Measurements from ENCODE around the gene WNT9B. TPM values are rescaled to one million over a fixed set of nuclear protein-coding genes. Genes with fewer than 3 reads are reported as not detected.

The WNT9B gene
- total and polyA plus RNA-seq, 2 experiments from 2014 or later: 2.4 to 2.6 TPM

DNA sequence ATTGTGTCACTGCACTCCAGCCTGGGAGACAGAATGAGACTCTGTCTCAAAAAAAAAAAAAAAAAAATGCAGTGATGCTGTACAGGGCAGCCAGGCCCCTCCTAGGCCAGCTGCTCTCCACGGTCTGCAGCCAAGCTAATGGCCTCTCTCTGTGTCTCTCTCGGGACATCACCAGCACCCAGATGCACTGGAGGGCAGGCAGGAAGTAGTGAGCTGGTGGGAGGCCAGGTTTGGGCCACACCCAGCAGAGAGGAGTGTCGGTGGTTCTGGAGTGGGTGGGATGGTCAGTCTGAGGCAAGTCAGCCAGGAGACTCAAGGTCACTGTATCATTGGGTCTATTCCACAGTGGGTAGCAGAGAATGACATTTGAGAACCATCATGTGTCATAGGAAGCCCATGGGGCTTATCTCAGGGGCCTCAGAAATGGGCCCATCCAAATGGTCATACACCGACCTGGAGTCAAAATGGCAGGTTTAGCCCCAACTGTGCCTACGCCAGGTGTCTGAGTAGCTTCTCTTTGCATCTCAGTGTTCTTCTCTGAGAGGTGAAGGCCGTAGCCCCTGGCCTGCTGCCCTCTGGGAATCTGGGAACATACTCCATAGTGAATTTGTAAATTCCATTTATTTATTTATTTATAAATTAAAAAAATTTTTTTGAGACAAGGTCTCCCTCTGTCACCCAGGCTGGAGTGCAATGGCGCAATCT lies 22.7 kb downstream of the WNT9B start:
- DNase-seq (ENCODE audit: low spot score): no peak
- Histone ChIP-seq H3K4me3 (no peak overlapping the region), H3K9me2 (replicated peaks; ENCODE audit: insufficient read depth) (no peaks in the 10 kb centered on the region), H3K4me2 (no peak overlapping the region), H2AFZ (no peak overlapping the region), H3K4me1 (ENCODE audit: insufficient read depth) (peaks cover 3% of the 10 kb centered on the region), H3K79me2 (no peaks in the 10 kb centered on the region), H3K36me3 (replicated peaks; ENCODE audit: insufficient read depth, low read depth) (no peaks in the 10 kb centered on the region), H3K27ac (no peak overlapping the region), H4K20me1 (ENCODE audit: insufficient read depth, poor library complexity, severe bottlenecking) (no peaks in the 10 kb centered on the region), H3K9me3 (ENCODE audit: low read depth) (no peaks in the 10 kb centered on the region), H3K27me3 (no peaks in the 10 kb centered on the region)
- 87% methylated on average over 7 of the region's 7 CpGs for WGBS (ENCODE audit: low lambda C conversion rate, missing lambda C conversion rate)
- TF ChIP-seq EZH2 (IDR thresholded peaks at IDR 0.05; ENCODE audit: borderline replicate concordance) (no peak), EZH2phosphoT487 (IDR thresholded peaks at IDR 0.05; ENCODE audit: low read depth, severe bottlenecking, unreplicated experiment) (no peak)
- TF ChIP-seq, protein P1, sequence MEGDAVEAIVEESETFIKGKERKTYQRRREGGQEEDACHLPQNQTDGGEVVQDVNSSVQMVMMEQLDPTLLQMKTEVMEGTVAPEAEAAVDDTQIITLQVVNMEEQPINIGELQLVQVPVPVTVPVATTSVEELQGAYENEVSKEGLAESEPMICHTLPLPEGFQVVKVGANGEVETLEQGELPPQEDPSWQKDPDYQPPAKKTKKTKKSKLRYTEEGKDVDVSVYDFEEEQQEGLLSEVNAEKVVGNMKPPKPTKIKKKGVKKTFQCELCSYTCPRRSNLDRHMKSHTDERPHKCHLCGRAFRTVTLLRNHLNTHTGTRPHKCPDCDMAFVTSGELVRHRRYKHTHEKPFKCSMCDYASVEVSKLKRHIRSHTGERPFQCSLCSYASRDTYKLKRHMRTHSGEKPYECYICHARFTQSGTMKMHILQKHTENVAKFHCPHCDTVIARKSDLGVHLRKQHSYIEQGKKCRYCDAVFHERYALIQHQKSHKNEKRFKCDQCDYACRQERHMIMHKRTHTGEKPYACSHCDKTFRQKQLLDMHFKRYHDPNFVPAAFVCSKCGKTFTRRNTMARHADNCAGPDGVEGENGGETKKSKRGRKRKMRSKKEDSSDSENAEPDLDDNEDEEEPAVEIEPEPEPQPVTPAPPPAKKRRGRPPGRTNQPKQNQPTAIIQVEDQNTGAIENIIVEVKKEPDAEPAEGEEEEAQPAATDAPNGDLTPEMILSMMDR (IDR thresholded peaks at IDR 0.05; ENCODE audit: poor library complexity): no peak

DNA sequence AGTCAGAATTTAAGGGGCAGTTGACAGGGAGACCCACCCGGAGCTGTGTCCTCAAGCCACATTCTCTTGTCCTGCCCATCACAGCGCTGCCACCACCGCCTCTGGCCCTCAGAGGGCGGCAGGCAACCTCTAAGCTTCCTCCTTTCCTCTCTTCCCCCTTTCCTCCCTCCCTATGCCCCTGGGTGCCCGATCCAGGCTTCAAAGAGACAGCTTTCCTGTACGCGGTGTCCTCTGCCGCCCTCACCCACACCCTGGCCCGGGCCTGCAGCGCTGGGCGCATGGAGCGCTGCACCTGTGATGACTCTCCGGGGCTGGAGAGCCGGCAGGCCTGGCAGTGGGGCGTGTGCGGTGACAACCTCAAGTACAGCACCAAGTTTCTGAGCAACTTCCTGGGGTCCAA lies 23.5 kb downstream of the WNT9B start:
- TF ChIP-seq, protein P1 (IDR thresholded peaks at IDR 0.05; ENCODE audit: poor library complexity): no peak
- no peak for TF ChIP-seq EZH2phosphoT487 (IDR thresholded peaks at IDR 0.05; ENCODE audit: low read depth, severe bottlenecking, unreplicated experiment)
- no peak for TF ChIP-seq EZH2 (IDR thresholded peaks at IDR 0.05; ENCODE audit: borderline replicate concordance)
- Histone ChIP-seq H3K4me2 (no peak overlapping the region), H3K36me3 (replicated peaks; ENCODE audit: insufficient read depth, low read depth) (no peaks in the 10 kb centered on the region), H3K9me3 (ENCODE audit: low read depth) (no peaks in the 10 kb centered on the region), H4K20me1 (ENCODE audit: insufficient read depth, poor library complexity, severe bottlenecking) (no peaks in the 10 kb centered on the region), H3K4me1 (ENCODE audit: insufficient read depth) (peaks cover 3% of the 10 kb centered on the region), H3K27me3 (no peaks in the 10 kb centered on the region), H3K79me2 (no peaks in the 10 kb centered on the region), H3K9me2 (replicated peaks; ENCODE audit: insufficient read depth) (no peaks in the 10 kb centered on the region), H3K27ac (no peak overlapping the region), H3K4me3 (no peak overlapping the region), H2AFZ (no peak overlapping the region)
- DNase-seq (ENCODE audit: low spot score): no peak
- 94% methylated on average over 16 of the region's 16 CpGs for WGBS (ENCODE audit: low lambda C conversion rate, missing lambda C conversion rate)

DNA sequence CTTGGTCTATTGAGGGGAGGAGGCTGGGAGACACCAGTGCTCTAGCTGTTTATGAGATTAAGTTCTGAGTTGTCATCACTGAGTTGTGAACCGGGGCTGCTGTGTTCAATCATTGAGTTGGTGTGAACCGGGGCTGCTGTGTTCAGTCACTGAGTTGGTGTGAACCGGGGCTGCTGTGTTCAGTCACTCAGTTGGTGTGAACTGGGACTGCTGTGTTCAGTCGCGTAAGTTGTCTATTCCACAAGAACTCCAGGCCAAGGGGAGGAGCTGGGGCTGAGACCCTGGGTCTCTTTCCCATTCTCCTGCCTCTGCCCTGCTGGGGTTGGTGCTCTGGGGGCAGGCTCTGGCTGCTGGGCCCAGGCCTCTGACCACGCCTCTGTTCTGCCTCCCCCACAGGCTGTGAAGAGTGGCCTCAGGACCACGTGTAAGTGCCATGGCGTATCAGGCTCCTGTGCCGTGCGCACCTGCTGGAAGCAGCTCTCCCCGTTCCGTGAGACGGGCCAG lies 24.5 kb downstream of the WNT9B start:
- TF ChIP-seq, protein P1 (IDR thresholded peaks at IDR 0.05; ENCODE audit: poor library complexity): no peak
- TF ChIP-seq EZH2phosphoT487 (IDR thresholded peaks at IDR 0.05; ENCODE audit: low read depth, severe bottlenecking, unreplicated experiment): no peak
- no peak for TF ChIP-seq EZH2 (IDR thresholded peaks at IDR 0.05; ENCODE audit: borderline replicate concordance)
- no peak overlapping the region for H3K27ac ChIP-seq
- no peak for DNase-seq (ENCODE audit: low spot score)
- H3K36me3 ChIP-seq (replicated peaks; ENCODE audit: insufficient read depth, low read depth): no peaks in the 10 kb centered on the region
- H3K27me3 ChIP-seq: no peaks in the 10 kb centered on the region
- H3K4me3 ChIP-seq: no peak overlapping the region
- H3K9me2 ChIP-seq (replicated peaks; ENCODE audit: insufficient read depth): no peaks in the 10 kb centered on the region
- no peaks in the 10 kb centered on the region for H4K20me1 ChIP-seq (ENCODE audit: insufficient read depth, poor library complexity, severe bottlenecking)
- H3K79me2 ChIP-seq: no peaks in the 10 kb centered on the region
- WGBS (ENCODE audit: low lambda C conversion rate, missing lambda C conversion rate): 88% methylated on average over 13 of the region's 13 CpGs
- no peaks in the 10 kb centered on the region for H3K4me1 ChIP-seq (ENCODE audit: insufficient read depth)
- H2AFZ ChIP-seq: no peak overlapping the region
- no peak overlapping the region for H3K4me2 ChIP-seq
- no peaks in the 10 kb centered on the region for H3K9me3 ChIP-seq (ENCODE audit: low read depth)

Measured in hepatocyte (in vitro differentiated cells).